HCT116 (cell line): ENCODE results near the gene ARVCF.
"Not testable (repeated sequence)": the region's sequence is repeated elsewhere in the genome, so short reads cannot be mapped to it uniquely, and the experiment has no call there.

Source experiments
- CEBPB ChIP-seq: IDR thresholded peaks from 2 replicates; pipeline ENCODE4 v1.6.1; 2012; ENCODE audit warnings: low read depth
- CTCF ChIP-seq, 3 experiments: fragments of 200-600 bp in 1 of 3; sonication (generic) in 1 of 3; IDR thresholded peaks in 2 of 3; conservative IDR thresholded peaks in 1 of 3; 2 replicates each; pipeline ENCODE4 v1.5.1; 2012 to 2017; ENCODE audit warnings: low read depth in 2 of 3, low read length in 2 of 3, antibody characterized with exemption in 1 of 3, borderline replicate concordance in 1 of 3, control low read depth in 1 of 3, mild to moderate bottlenecking in 1 of 3, mixed read lengths in 1 of 3, mixed run types in 1 of 3, moderate library complexity in 1 of 3; ENCODE audit not compliant: insufficient read depth in 1 of 3
- EGR1 ChIP-seq: IDR thresholded peaks from 2 replicates; pipeline ENCODE4 v1.6.1; 2012; ENCODE audit warnings: low read depth
- EZH2phosphoT487 ChIP-seq: fragments of 200-600 bp; IDR thresholded peaks from 2 replicates; pipeline ENCODE4 v1.6.1; 2018; ENCODE audit warnings: antibody characterized with exemption, borderline replicate concordance
- POLR2A ChIP-seq: IDR thresholded peaks from 2 replicates; pipeline ENCODE4 v1.7.0; 2011; ENCODE audit warnings: borderline replicate concordance; ENCODE audit not compliant: insufficient read depth, insufficient read length; ENCODE audit errors: extremely low read depth
- POLR2AphosphoS5 ChIP-seq: IDR thresholded peaks from 2 replicates; pipeline ENCODE4 v1.6.1; 2011; ENCODE audit warnings: mild to moderate bottlenecking, low read depth, low read length, moderate library complexity
- SIN3A ChIP-seq: IDR thresholded peaks from 2 replicates; pipeline ENCODE4 v1.6.1; 2012; ENCODE audit warnings: low read depth
- ZBTB33 ChIP-seq: IDR thresholded peaks from 2 replicates; pipeline ENCODE4 v1.6.1; 2011; ENCODE audit warnings: mild to moderate bottlenecking, low read length, moderate library complexity; ENCODE audit not compliant: insufficient replicate concordance; ENCODE audit errors: extremely low read depth

- TF ChIP-seq EZH2phosphoT487; POLR2A; EGR1; ZBTB33; CTCF (IDR thresholded peaks at IDR 0.05 in 2 of 3, conservative IDR thresholded peaks at IDR 0.05 in 1 of 3; ENCODE audit: borderline replicate concordance in 1 of 3, insufficient read depth in 1 of 3, low read depth in 2 of 3, low read length in 2 of 3); CEBPB; POLR2AphosphoS5; SIN3A: not testable (repeated sequence)
Measured at GRCh38 chr22:19926028-19926427, 90.6 kb downstream of the ARVCF start.
